GM12878 (cell line): Measurements from ENCODE around the gene TAF3. TPM values are rescaled to one million over a fixed set of nuclear protein-coding genes. Genes with fewer than 3 reads are reported as not detected.

Experiments used
- ATAC-seq: fragments of 200-7000 bp; cut with Tn5 transposase; 3 replicates; pipeline ENCODE4 v1.9.1; 2020; ENCODE audit warnings: mild to moderate bottlenecking, moderate library complexity
- BruUV-seq: library from RNA; stranded (reverse); fragments of 400-500 nt; replicated peaks from 2 replicates; lab custom pipeline; 2021; lab: Mats Ljungman, UMichigan
- CTCF ChIA-PET: fragments of 300-600 bp; sonication (Branson Sonifier 250); formaldehyde crosslinking; extraction: SDS; loops from one replicate; lab custom pipeline; 2021; ENCODE audit warnings: inconsistent platforms; lab: Yijun Ruan, JAX
- POLR2A ChIA-PET: fragments of 350-600 bp; formaldehyde crosslinking; extraction: SDS; loops from one replicate; lab custom pipeline; 2021; ENCODE audit warnings: inconsistent platforms; lab: Charles Lee
- RAD21 ChIA-PET: fragments of 300-600 bp; sonication (Branson Sonifier 250); formaldehyde crosslinking; loops from one replicate; lab custom pipeline; 2023; ENCODE audit warnings: antibody characterized with exemption; ENCODE audit not compliant: unreplicated experiment; lab: Charles Lee
- SMC1A ChIA-PET: fragments of 300-600 bp; sonication (Branson Sonifier 250); formaldehyde crosslinking; loops from one replicate; lab custom pipeline; 2023; ENCODE audit not compliant: unreplicated experiment, uncharacterized antibody; lab: Charles Lee
- DNase-seq: peaks from one replicate; pipeline ENCODE4 v3.0.0-alpha.2; 2011; ENCODE audit warnings: low read depth, low spot score
- FAIRE-seq: peaks from 3 replicates; lab custom pipeline; 2011; peaks lifted over from hg19 to GRCh38; lab: Jason Lieb, UNC
- H2AFZ ChIP-seq: 2 replicates; pipeline ENCODE4 v1.6.0; 2011; ENCODE audit warnings: low read depth, low read length, control low read depth; ENCODE audit not compliant: control insufficient read depth
- H3K27ac ChIP-seq: 2 replicates; pipeline ENCODE4 v1.5.1; 2011; ENCODE audit warnings: control low read depth; ENCODE audit not compliant: control insufficient read depth, insufficient read depth
- H3K27me3 ChIP-seq, 2 experiments: replicated peaks in 1 of 2; 2 replicates each; pipeline versions ENCODE4 v1.6.0 to v1.6.1; 2011; ENCODE audit warnings: low read length in 1 of 2; ENCODE audit not compliant: control insufficient read depth in 2 of 2, insufficient read depth in 2 of 2
- H3K36me3 ChIP-seq, 2 experiments: 2 replicates each; pipeline ENCODE4 v1.5.1; 2011; ENCODE audit warnings: low read length in 1 of 2; ENCODE audit not compliant: control insufficient read depth in 2 of 2, insufficient read depth in 2 of 2
- H3K4me1 ChIP-seq: 2 replicates; pipeline ENCODE4 v1.6.1; 2011; ENCODE audit warnings: mild to moderate bottlenecking, low read length, moderate library complexity, mixed read lengths; ENCODE audit not compliant: control insufficient read depth, insufficient read depth
- H3K4me2 ChIP-seq: 2 replicates; pipeline ENCODE4 v1.6.0; 2011; ENCODE audit warnings: control low read depth; ENCODE audit not compliant: control insufficient read depth, insufficient read depth
- H3K4me3 ChIP-seq: fragments of 200-600 bp; sonication (generic); 2 replicates; pipeline ENCODE4 v1.5.1; 2016
- H3K79me2 ChIP-seq: 2 replicates; pipeline ENCODE4 v1.6.0; 2011; ENCODE audit warnings: low read length; ENCODE audit not compliant: control insufficient read depth, insufficient read depth
- H3K9ac ChIP-seq: 2 replicates; pipeline ENCODE4 v1.8.0; 2011; ENCODE audit warnings: low read length, control low read depth, mixed read lengths; ENCODE audit not compliant: control insufficient read depth, insufficient read depth
- H3K9me3 ChIP-seq: replicated peaks from 3 replicates; pipeline ENCODE4 v1.5.1; 2011; ENCODE audit warnings: mild to moderate bottlenecking, low read length; ENCODE audit not compliant: control insufficient read depth, insufficient read depth
- H4K20me1 ChIP-seq: 2 replicates; pipeline ENCODE4 v1.6.0; 2011; ENCODE audit not compliant: control insufficient read depth, insufficient read depth
- EGR1 ChIP-seq, 2 experiments: IDR thresholded peaks; 1 replicate in 1 of 2; 2 replicates in 1 of 2; pipeline ENCODE4 v1.6.1; 2011 to 2012; ENCODE audit warnings: low read depth in 2 of 2, low read length in 2 of 2, borderline replicate concordance in 1 of 2, mild to moderate bottlenecking in 1 of 2, moderate library complexity in 1 of 2
- HCFC1 ChIP-seq: fragments of 150-350 bp; IDR thresholded peaks from 2 replicates; pipeline ENCODE4 v1.6.1; 2014; ENCODE audit warnings: low read length
- LARP7 ChIP-seq: fragments of 450-650 bp; IDR thresholded peaks from 2 replicates; pipeline ENCODE4 v1.6.1; 2017; ENCODE audit warnings: mild to moderate bottlenecking
- MEF2B ChIP-seq: fragments of 450-650 bp; IDR thresholded peaks from 2 replicates; pipeline ENCODE4 v1.6.1; 2018; ENCODE audit warnings: mild to moderate bottlenecking, moderate library complexity; ENCODE audit not compliant: partially characterized antibody, poor library complexity, severe bottlenecking
- MXI1 ChIP-seq: fragments of 150-350 bp; IDR thresholded peaks from 2 replicates; pipeline ENCODE4 v1.6.1; 2011; ENCODE audit warnings: low read depth, mild to moderate bottlenecking, inconsistent platforms, low read length, improper control_type of control experiment
- NR2F1 ChIP-seq: fragments of 450-650 bp; conservative IDR thresholded peaks from 2 replicates; pipeline ENCODE4 v1.6.1; 2017; ENCODE audit warnings: mild to moderate bottlenecking
- PBX3 ChIP-seq: IDR thresholded peaks from 2 replicates; pipeline ENCODE4 v1.6.1; 2011; ENCODE audit warnings: mild to moderate bottlenecking, low read depth, low read length, moderate library complexity; ENCODE audit not compliant: insufficient replicate concordance
- RB1 ChIP-seq: fragments of 450-650 bp; formaldehyde crosslinking; IDR thresholded peaks from 2 replicates; pipeline ENCODE4 v1.6.1; 2017; ENCODE audit warnings: mild to moderate bottlenecking, borderline replicate concordance
- SMAD1 ChIP-seq: fragments of 450-650 bp; IDR thresholded peaks from 2 replicates; pipeline ENCODE4 v1.6.1; 2018; ENCODE audit warnings: mild to moderate bottlenecking, low read depth; ENCODE audit not compliant: partially characterized antibody
- SP1 ChIP-seq: IDR thresholded peaks from one replicate; pipeline ENCODE4 v1.6.1; 2011; ENCODE audit warnings: low read depth, low read length
- TCF7 ChIP-seq: IDR thresholded peaks from 2 replicates; pipeline ENCODE4 v1.6.1; 2014; ENCODE audit warnings: antibody characterized with exemption, borderline replicate concordance
- WRNIP1 ChIP-seq: IDR thresholded peaks from 2 replicates; pipeline ENCODE4 v1.6.1; 2011; ENCODE audit warnings: low read depth, low read length, improper control_type of control experiment, borderline replicate concordance
- WGBS: methylation state at CpG from one replicate; pipeline ENCODE4 v1.1.6; 2016; ENCODE audit warnings: low lambda C conversion rate; ENCODE audit not compliant: insufficient replicate concordance, insufficient coverage; ENCODE audit errors: missing lambda C conversion rate; 5-methylcytosine and 5-hydroxymethylcytosine counted together
- in situ Hi-C: fragments of 300-500 bp; cut with MboI; formaldehyde crosslinking; loops from 9 replicates; pipeline ENCODE4 v1.14.3; 2018; ENCODE audit warnings: mixed read lengths
- intact Hi-C: fragments of 100-400 bp; cut with micrococcal nuclease; formaldehyde crosslinking; loops from one replicate; pipeline ENCODE4 v1.14.2; 2022; ENCODE audit not compliant: unreplicated experiment
- polyA plus RNA-seq, 11 experiments: library from polyadenylated mRNA; depleted of rRNA in 4 of 11; unstranded in 6 of 11; stranded (reverse) in 5 of 11; fragments of >200 nt; fragmentation: Nextera tagmentation in 4 of 11; fragmentation: Illumina TruSeq in 1 of 11; extraction: Ambion mirVana in 4 of 11; extraction: Trizol in 1 of 11; gene quantifications; 1 replicate in 1 of 11; 2 replicates in 10 of 11; pipeline versions ENCODE4 v1.2.1 to v1.2.3, GENCODE V29; 2011 to 2016; ENCODE audit warnings: inconsistent platforms in 2 of 11, missing spikeins in 2 of 11, low read depth in 1 of 11
- total RNA-seq, 4 experiments: library from RNA; depleted of rRNA in 3 of 4; stranded (reverse); fragments of >200 nt in 3 of 4; fragmentation: Illumina TruSeq in 1 of 4; extraction: Trizol in 1 of 4; gene quantifications; 2 replicates each; pipeline versions ENCODE4 v1.2.1 to v1.2.3, GENCODE V29; 2013 to 2021

The TAF3 gene
- total and polyA plus RNA-seq, 10 of the 15 experiments (the other 5 are each of a cell fraction or from before 2014, with no cell fraction given) = 2.0 to 10.1 (median 3.7) TPM

- Histone ChIP-seq H3K9me3 (no peaks in the 10 kb centered on the region), H3K9ac (no peak overlapping the region), H3K36me3 (no peaks in the 10 kb centered on the region), H2AFZ (no peak overlapping the region), H4K20me1 (no peaks in the 10 kb centered on the region), H3K4me3 (no peak overlapping the region), H3K4me1 (peaks cover 11% of the 10 kb centered on the region; the same call in 1 of the 2 replicates), H3K27me3 (peaks cover 22 to 31% of the 10 kb centered on the region in 2 experiments), H3K27ac (no peak overlapping the region), H3K4me2 (peak overlapping the region; percentile 50; the same call in 1 of the 2 replicates), H3K79me2 (no peaks in the 10 kb centered on the region)
- 64% methylated on average over 57 of the region's 60 CpGs for WGBS
- in situ Hi-C loops = no loop called here
- TF ChIP-seq MEF2B (no peak), HCFC1 (no peak), TCF7 (no peak), RB1 (no peak), LARP7 (no peak), MXI1 (no peak), PBX3 (no peak), EGR1 (IDR thresholded peaks at IDR 0.05; ENCODE audit: borderline replicate concordance in 1 of 2, low read depth in 2 of 2, low read length in 2 of 2) (no peak), SP1 (no peak), SMAD1 (no peak), NR2F1 (no peak), WRNIP1 (no peak)
- ChIA-PET RAD21 (no interaction called here), SMC1A (no interaction called here), CTCF (no interaction called here), POLR2A (no interaction called here)
- no peak for DNase-seq
- intact Hi-C loops = loop anchor here (5.0 to 10.0 kb wide), 4 partner anchors 178 to 1254 kb away; no protein-coding TSS in a partner anchor
- no peak for FAIRE-seq
- BruUV-seq = no TSS peak
- no peak for ATAC-seq
Observed at GRCh38 chr10:8050556-8051108, 232.3 kb downstream of the TAF3 start.
